ENCODE measurements around the gene GPR137C.
"Not testable (repeated sequence)": the region's sequence is repeated elsewhere in the genome, so short reads cannot be mapped to it uniquely, and the experiment has no call there.

GPR137C gene

DNA sequence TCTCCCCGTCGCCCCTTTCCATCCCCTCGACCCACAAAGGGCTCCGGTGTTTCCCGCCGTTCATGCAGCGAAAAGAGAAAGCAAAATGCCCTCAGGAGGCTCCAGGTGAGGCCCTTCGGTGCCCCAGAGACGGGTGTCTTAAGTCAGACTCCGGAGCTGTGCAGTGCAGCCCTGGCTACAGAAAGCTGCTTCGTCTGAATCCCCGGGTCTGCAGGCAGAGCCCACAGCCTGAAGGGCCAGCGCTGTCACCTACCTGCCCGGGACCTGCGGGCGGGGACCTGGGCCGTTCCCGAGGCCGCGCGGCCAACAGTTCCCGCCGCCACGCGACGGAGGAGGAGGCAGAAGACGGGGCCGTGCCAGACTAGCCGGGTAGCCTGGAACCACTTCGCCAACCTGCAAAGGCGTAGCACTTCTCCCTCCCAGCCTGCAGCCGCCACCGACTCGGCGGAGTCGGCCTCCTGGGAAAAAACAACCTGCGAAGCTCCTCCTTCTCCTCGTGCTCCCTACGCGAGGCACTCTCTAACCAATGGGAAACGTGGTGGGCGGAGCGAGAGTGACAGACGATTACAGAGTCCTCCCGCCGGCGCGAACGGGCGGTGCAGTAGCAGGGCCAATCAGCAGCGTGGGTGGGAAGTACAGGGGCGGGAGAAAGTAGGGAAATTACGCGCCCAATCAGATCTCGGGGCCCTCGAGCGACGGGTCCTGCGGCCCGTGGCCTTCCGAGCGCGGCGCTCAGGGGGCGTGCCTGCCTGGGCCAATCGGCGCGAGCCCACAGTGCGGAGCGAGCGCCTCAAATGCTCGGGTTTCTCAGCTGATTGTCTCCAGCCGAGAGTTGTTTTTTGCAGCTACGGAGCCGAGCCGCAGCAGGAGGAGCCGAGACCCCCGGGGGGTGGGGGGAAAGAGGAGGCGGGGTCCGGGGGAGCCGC, at the start of gene GPR137C, which contains the start of gene TXNDC16:
GPR137C (plus strand) TSS at position 774 of the 926 bp plus-strand sequence. CDS start 312 bp downstream, outside the sequence.
TXNDC16 (minus strand) TSS at position 443 of the 926 bp plus-strand sequence. CDS start 8,948 bp downstream, outside the sequence.
- DNase-seq = peak; percentile 100

- no peak for DNase-seq
Measured at GRCh38 chr14:52513249-52513648, 39.4 kb upstream of the GPR137C start.

GRCh38 chr14:52514046-52514811, 38.4 kb upstream of the GPR137C start:
- DNase-seq = no peak

DNA sequence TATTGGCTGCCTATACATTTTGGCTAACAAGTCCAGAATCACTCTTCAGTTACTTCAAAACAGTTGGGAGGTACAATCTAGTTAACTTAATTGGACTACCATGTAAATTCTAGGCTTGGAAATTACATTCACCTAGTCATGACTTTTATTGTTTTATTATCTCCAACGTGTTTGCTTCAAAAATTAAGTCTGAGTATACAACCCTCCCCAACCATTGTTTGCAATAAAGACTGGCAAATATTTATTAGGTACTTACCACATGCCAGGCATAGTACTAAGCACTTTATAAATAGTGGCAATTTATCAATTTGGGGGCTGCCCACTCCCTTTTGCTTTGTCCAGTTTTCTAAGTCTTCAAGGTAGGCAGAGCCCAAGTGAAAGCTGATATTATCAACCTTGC, 30.6 kb upstream of the GPR137C start:
- no peak for DNase-seq

DNA sequence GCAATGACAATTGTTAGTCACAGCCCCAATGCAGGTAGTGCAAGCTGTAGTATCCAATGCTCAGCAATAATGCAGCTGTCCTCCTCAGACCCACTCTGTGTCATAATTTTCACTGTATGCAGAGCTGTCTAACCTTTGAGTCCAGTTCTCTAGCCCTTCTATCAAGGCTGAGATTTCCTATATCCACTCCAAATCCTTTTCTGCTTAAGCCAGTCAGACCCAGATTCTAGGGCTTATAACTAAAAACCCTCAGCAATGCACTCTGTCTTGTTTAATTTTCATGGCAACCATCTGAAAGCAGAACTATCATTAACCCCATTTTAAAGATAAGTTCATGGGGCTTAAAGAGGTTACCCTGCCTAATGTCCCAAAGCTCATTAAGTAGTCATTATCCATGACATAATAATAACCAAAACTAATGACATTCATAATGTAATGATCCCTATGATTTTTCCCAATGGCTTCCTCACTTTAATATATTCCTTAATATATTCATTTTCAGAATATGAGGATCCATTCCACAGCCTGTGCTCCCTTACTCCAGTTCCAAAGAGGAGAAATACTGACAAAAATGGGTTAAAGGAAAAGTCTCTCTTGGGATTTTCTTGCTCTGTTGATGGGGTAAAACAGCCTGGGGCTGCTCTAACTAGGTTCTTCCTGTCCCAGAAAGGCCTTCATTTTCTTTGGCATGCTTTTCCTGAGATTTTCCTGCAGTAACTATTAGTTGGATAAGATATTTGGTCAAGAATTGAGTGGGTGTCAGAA, 29.9 kb upstream of the GPR137C start:
- no peak for DNase-seq

- no peak for DNase-seq
Measured at GRCh38 chr14:52527052-52527451, 25.6 kb upstream of the GPR137C start.

DNA sequence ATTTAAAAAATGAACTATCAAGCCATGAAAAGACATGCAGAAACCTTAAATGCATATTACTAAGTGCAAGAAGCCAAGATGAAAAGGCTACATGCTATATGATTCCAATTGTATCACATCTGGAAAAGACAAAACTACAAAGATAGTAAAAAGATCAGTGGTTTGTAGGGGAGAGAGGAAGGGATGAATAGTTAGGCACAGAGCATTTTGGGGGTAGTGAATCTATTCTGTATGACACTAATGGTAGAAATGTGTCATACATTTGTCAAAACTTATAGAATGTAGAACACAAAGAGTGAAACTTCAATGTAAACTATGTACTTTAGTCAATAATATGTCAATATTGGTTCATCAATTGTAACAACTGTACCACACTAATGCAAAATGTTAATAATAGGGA, 21.2 kb upstream of the GPR137C start:
- no peak for DNase-seq

DNA sequence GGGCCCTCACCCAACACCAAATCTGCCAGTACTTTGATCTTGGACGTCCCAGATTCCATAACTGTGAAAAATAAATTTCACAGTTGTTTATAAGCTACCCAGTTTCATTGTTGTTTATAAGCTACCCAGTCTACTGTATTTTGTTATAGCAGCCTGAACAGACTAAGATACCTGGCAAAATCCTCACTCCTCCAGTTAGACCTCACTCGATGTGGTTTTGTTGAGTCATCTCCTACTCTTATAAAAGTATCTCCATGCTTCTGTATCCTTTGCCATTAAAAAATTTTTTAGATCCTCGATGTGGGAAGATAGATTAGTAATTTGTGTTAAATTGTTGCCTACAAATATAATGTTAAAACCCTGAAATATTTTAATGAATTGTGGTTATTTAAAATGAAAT, 16.4 kb upstream of the GPR137C start:
- no peak for DNase-seq

DNA sequence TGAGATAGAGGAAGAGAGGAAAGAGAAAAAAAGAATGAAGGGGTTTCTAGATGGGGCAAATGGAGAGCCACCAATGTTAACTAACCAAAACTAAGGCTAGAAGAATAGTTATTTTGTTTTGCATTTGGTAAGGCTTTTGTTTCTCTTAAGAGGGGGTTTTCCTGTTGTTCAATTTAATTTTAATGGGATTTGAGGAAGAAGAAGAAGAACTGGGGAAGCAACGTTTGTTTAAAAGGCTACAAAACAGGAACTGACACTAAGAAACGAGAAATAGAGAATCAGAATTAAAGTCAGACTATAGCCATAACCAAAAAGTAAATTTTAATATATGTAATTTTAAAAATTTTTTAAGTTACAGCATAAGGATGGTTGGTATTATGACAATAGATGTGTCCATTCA, 14.0 kb upstream of the GPR137C start:
- no peak for DNase-seq

- DNase-seq = no peak
Measured at GRCh38 chr14:52545584-52546317, 6.9 kb upstream of the GPR137C start.

DNA sequence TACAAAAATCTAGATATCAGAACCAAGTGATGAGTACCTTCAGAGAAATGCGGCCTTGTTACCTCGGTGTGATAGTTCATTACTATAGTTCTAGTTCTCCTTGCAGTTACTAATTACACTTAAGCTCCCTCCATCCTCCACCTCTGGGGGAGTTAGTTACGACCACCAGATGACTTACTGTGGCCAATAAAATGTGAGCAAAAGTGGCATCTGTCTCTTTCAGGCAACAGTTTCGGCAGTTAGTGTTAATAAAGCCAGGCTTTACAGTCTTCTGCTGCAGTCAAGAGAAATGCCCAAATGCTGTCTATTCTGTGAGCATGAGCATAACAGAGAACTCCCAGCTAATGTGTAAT, 6.3 kb upstream of the GPR137C start:
- DNase-seq = no peak

GRCh38 chr14:52547027-52547426, 5.6 kb upstream of the GPR137C start:
- no peak for DNase-seq

GRCh38 chr14:52547526-52547925, 5.1 kb upstream of the GPR137C start:
- no peak for DNase-seq

GRCh38 chr14:52550661-52551060, 2.0 kb upstream of the GPR137C start:
- no peak for DNase-seq

DNA sequence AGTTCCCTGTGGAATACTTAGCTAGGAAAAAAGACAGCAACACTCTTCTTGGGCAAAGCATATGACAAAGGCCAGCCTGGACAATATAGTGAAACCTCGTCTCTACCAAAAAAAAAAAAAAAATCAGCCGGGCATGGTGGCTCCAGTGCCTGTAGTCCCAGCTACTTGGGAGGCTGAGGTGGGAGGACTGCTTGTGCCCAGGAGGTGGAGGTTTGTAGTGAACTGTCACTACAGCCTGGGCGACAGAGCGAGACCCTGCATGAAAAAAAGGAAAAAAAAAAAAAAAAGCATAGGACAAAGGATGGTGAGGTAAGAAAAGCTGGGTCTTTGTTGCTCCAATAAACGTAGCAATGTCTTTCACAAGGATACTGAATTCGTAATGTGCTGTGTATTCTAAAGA, 1.4 kb upstream of the GPR137C start:
- DNase-seq = no peak

DNA sequence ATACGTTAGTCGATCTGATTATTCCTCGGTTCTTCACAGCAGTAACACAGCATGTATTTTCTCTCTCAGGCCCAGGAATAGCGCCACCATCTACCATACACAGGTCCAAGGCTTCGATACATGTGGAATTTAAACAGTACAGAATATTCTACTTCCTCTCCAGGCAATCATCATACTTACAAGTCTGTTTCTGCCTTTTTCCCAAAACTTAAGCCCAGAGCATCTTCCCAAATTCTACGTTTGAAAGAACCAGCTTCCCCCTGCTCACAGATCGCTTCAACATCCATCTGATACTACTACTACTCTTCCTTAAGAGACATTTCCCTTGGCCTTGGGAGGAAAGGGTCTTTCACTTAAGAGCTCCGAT, 957 bp upstream of the GPR137C start:
- DNase-seq = peak; percentile 42

DNA sequence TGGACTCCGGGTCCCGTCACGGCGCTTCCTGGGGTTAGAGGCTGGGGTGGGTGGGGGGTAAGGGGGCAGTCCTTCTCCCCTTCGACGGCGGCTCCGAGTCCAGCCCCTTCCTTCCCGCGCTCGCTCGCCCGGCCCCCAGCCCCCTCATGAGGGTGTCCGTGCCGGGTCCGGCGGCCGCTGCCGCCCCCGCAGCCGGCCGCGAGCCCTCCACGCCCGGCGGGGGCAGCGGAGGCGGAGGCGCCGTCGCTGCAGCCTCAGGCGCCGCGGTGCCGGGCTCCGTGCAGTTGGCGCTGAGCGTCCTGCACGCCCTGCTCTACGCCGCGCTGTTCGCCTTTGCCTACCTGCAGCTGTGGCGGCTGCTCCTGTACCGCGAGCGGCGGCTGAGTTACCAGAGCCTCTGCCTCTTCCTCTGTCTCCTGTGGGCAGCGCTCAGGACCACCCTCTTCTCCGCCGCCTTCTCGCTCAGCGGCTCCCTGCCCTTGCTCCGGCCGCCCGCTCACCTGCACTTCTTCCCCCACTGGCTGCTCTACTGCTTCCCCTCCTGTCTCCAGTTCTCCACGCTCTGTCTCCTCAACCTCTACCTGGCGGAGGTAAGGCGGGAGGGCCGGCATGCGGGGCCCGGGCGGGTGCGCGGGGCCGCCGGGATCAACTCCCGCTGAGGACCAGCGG, 500 bp downstream of the GPR137C start:
- peak; percentile 10 for DNase-seq

DNA sequence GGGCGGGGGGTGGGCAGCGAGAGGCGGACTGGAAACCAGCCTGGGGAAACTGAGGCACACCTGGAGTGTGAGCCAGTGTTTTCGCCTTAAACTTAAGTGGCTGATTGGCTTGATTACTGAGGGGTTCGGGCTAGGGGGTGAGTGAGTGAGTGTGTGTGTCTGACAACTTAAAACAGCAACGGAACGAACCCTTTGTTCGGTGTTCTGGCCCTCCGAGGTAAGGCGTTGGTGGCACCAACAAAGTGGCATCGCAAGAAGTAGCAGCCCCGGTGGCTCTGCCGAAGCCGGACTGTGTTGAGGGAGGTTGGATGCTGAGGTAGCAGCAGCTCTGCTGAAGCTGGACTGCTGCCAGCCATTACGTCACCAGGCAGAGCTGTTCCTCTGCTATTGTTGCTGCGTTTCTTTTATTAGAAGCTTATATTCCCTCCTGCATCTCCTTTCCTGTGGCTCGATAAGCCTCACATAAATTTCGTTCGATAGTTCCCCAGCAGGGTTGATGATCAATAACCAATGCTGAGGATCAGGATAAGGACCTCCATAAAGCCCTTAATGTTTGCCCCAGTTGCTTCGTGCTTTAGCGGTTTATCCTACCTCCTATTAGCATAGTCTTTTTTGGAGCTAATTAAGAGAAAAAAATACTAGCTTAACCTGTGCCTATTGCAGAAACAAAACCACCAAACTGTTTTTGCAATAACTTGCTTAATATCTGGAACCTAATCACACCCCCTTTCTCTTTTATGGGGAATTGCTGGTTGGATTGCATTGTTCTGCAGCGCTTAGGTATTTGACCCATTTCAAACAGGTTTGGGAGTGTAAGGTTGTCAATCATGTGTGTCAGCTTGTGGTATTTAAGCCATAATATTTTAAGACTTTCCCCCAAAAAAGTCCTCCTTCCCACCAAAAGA, 1.3 kb downstream of the GPR137C start:
- peak; percentile 74 for DNase-seq

- no peak for DNase-seq
Measured at GRCh38 chr14:52558688-52559087, 6.1 kb downstream of the GPR137C start.

DNA sequence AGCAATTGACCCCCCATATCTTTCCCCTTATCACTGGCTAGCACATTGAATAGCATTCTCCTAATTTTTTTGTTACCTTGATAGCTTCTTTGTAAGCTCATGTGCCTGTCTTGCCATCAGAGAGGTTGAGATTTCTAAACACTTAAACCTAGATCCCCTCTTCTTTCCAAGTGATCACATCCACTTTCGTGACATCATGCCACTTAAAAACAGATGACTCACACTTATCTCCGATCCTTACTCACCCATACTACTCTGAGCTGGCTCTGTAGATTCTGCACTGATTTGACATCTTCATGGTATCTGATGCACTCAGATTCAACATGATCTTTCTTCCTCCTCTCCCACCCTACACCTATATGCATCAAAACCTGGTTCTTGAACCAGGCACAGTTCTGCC, 10.5 kb downstream of the GPR137C start:
- peak; percentile 80 for DNase-seq

DNA sequence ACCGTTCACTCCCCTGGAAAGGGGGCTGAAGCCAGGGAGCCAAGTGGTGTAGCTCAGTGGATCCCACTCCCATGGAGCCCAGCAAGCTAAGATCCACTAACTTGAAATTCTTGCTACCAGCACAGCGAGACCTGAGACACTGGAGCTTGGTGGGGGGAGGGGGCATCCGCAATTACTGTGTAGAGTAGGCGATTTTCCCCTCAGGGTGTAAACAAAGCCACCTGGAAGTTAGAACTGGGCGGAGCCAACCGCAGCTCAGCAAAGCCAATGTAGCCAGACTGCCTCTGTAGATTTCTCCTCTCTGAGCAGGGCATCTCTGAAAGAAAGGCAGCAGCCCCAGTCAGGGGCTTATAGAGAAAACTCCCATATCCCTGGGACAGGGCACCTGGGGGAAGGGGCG, 15.8 kb downstream of the GPR137C start:
- not testable (repeated sequence) for DNase-seq

Measured in HCEC 1CT (cell line).